MM.1S (cell line): ENCODE data around the gene PTPRG.

Experiments used
- DNase-seq: peaks from one replicate; pipeline ENCODE4 v3.0.0-alpha.2; 2015
- H2AFZ ChIP-seq: fragments of 300-600 bp; sonication (generic); 2 replicates; pipeline ENCODE4 v1.6.0; 2016; ENCODE audit warnings: antibody characterized with exemption, low read length
- H3F3A ChIP-seq: fragments of 300-600 bp; sonication (generic); 2 replicates; pipeline ENCODE4 v1.6.1; 2016; ENCODE audit warnings: mild to moderate bottlenecking, antibody characterized with exemption, low read length, moderate library complexity, mixed read lengths; ENCODE audit not compliant: insufficient read depth
- H3K27ac ChIP-seq: fragments of 300-600 bp; sonication (generic); 2 replicates; pipeline ENCODE4 v1.5.1; 2016; ENCODE audit warnings: mild to moderate bottlenecking, low read length
- H3K27me3 ChIP-seq: fragments of 300-600 bp; sonication (generic); replicated peaks from 2 replicates; pipeline ENCODE4 v1.6.0; 2016; ENCODE audit warnings: low read length; ENCODE audit not compliant: insufficient read depth
- H3K36me3 ChIP-seq: fragments of 300-600 bp; sonication (generic); replicated peaks from 2 replicates; pipeline ENCODE4 v1.6.1; 2016; ENCODE audit warnings: mild to moderate bottlenecking, low read length, mixed read lengths; ENCODE audit not compliant: insufficient read depth
- H3K4me1 ChIP-seq: fragments of 300-600 bp; sonication (generic); 2 replicates; pipeline ENCODE4 v1.6.1; 2016; ENCODE audit warnings: low read length, mixed read lengths
- H3K4me2 ChIP-seq: fragments of 300-600 bp; sonication (generic); 2 replicates; pipeline ENCODE4 v1.6.0; 2016; ENCODE audit warnings: low read depth, low read length
- H3K4me3 ChIP-seq: fragments of 300-600 bp; sonication (generic); 2 replicates; pipeline ENCODE4 v1.5.1; 2016; ENCODE audit warnings: low read length, mixed read lengths
- H3K79me2 ChIP-seq: fragments of 300-600 bp; sonication (generic); 2 replicates; pipeline ENCODE4 v1.6.1; 2016; ENCODE audit warnings: mixed run types, low read length, mixed read lengths
- H3K9ac ChIP-seq: fragments of 300-600 bp; sonication (generic); 2 replicates; pipeline ENCODE4 v1.6.1; 2016; ENCODE audit warnings: low read length, mixed read lengths
- H3K9me2 ChIP-seq: fragments of 300-600 bp; sonication (generic); replicated peaks from 2 replicates; pipeline ENCODE4 v1.6.1; 2016; ENCODE audit warnings: mild to moderate bottlenecking, low read length, mixed read lengths; ENCODE audit not compliant: insufficient read depth
- H3K9me3 ChIP-seq: fragments of 300-600 bp; sonication (generic); replicated peaks from 2 replicates; pipeline ENCODE4 v1.6.1; 2016; ENCODE audit warnings: mild to moderate bottlenecking, low read length, mixed read lengths; ENCODE audit not compliant: insufficient read depth
- H4K20me1 ChIP-seq: fragments of 300-600 bp; sonication (generic); 2 replicates; pipeline ENCODE4 v1.6.1; 2016; ENCODE audit warnings: mild to moderate bottlenecking, low read length, moderate library complexity, mixed read lengths; ENCODE audit not compliant: insufficient read depth
- EZH2 ChIP-seq: fragments of 300-600 bp; sonication (generic); optimal IDR thresholded peaks from 2 replicates; pipeline ENCODE3; 2017; ENCODE audit warnings: low read depth, mild to moderate bottlenecking, antibody characterized with exemption, low read length, mixed read lengths
- EZH2phosphoT487 ChIP-seq: fragments of 300-600 bp; sonication (generic); IDR thresholded peaks from 2 replicates; pipeline ENCODE4 v1.6.1; 2018; ENCODE audit warnings: antibody characterized with exemption, low read length
- TF ChIP-seq, protein P1 (sequence below): fragments of 300-600 bp; sonication (generic); IDR thresholded peaks from 2 replicates; pipeline ENCODE4 v1.5.1; 2016; ENCODE audit warnings: antibody characterized with exemption, low read length, mixed read lengths

Gene PTPRG

DNA sequence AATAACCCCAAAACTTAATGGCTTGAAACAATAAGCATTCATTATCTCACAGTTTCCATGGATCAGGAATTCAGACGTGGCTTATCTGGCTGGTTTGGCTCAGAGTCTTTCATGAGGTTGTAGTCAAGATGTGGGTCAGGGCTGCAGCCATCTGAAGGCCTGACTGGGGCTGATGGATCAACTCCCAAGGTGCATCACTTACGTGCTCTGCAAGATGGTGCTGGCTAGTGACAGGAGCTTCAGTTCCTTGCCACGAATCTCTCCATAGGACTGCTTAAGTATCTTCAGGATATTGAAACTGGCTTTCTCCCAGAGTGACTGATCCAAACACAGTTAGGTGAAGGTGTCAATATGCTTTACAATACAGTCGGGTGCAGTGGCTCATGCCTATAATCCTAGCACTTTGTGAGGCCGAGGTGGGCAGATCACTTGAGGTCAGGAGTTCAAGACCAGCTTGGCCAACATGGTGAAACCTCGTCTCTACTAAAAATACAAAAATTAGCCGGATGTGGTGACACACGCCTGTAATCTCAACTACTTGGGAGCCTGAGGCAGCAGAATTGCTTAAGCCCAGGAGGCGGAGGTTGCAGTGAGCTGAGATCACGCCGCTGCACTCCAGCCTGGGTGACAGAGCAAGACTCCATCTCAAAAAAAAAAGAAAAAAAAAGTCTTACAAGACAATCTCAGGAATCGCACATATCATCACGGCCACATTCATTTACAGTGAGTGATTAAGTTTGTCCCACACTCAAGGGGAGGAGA is 28.5 kb upstream of the PTPRG start:
- no peak for DNase-seq
- no peak overlapping the region for H3K4me3 ChIP-seq
- TF ChIP-seq, protein P1, sequence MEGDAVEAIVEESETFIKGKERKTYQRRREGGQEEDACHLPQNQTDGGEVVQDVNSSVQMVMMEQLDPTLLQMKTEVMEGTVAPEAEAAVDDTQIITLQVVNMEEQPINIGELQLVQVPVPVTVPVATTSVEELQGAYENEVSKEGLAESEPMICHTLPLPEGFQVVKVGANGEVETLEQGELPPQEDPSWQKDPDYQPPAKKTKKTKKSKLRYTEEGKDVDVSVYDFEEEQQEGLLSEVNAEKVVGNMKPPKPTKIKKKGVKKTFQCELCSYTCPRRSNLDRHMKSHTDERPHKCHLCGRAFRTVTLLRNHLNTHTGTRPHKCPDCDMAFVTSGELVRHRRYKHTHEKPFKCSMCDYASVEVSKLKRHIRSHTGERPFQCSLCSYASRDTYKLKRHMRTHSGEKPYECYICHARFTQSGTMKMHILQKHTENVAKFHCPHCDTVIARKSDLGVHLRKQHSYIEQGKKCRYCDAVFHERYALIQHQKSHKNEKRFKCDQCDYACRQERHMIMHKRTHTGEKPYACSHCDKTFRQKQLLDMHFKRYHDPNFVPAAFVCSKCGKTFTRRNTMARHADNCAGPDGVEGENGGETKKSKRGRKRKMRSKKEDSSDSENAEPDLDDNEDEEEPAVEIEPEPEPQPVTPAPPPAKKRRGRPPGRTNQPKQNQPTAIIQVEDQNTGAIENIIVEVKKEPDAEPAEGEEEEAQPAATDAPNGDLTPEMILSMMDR: no peak
- TF ChIP-seq EZH2: no peak
- no peak for TF ChIP-seq EZH2phosphoT487
- no peaks in the 10 kb centered on the region for H3K9me3 ChIP-seq
- no peak overlapping the region for H3K9ac ChIP-seq
- H2AFZ ChIP-seq: no peak overlapping the region
- H3K9me2 ChIP-seq: no peaks in the 10 kb centered on the region
- H3K79me2 ChIP-seq: no peaks in the 10 kb centered on the region
- no peaks in the 10 kb centered on the region for H3K4me1 ChIP-seq
- no peak overlapping the region for H3K27ac ChIP-seq
- H3K4me2 ChIP-seq: no peak overlapping the region
- H3K36me3 ChIP-seq: no peaks in the 10 kb centered on the region
- H3F3A ChIP-seq: no peaks in the 10 kb centered on the region
- H4K20me1 ChIP-seq: no peaks in the 10 kb centered on the region
- no peaks in the 10 kb centered on the region for H3K27me3 ChIP-seq

DNA sequence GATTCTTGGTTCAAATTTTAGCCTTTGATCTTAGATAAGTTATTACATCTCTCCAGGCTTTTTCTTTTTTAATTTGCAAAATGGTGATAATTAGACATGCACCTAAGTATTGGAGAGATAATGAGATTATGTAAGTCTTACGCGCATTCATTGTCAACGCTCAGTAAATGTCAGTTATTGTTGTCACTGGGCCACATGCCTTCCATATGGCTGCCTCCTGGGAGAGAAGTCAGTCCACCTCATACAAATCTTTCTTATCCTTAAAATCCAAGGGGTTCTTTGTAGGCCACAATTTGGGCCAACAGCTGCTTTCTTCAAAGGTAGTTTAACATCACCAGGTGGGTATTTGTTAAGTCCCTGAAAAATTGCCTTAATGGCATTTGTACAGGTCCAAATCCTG is 25.5 kb upstream of the PTPRG start:
- no peaks in the 10 kb centered on the region for H3K4me1 ChIP-seq
- DNase-seq: no peak
- no peaks in the 10 kb centered on the region for H3K36me3 ChIP-seq
- no peaks in the 10 kb centered on the region for H4K20me1 ChIP-seq
- H2AFZ ChIP-seq: no peak overlapping the region
- H3F3A ChIP-seq: no peaks in the 10 kb centered on the region
- no peak overlapping the region for H3K4me3 ChIP-seq
- H3K9me3 ChIP-seq: no peaks in the 10 kb centered on the region
- H3K27ac ChIP-seq: no peak overlapping the region
- no peak overlapping the region for H3K9ac ChIP-seq
- no peak overlapping the region for H3K4me2 ChIP-seq
- TF ChIP-seq EZH2phosphoT487: no peak
- TF ChIP-seq EZH2: no peak
- TF ChIP-seq, protein P1: no peak
- no peaks in the 10 kb centered on the region for H3K9me2 ChIP-seq
- no peaks in the 10 kb centered on the region for H3K79me2 ChIP-seq
- H3K27me3 ChIP-seq: no peaks in the 10 kb centered on the region

DNA sequence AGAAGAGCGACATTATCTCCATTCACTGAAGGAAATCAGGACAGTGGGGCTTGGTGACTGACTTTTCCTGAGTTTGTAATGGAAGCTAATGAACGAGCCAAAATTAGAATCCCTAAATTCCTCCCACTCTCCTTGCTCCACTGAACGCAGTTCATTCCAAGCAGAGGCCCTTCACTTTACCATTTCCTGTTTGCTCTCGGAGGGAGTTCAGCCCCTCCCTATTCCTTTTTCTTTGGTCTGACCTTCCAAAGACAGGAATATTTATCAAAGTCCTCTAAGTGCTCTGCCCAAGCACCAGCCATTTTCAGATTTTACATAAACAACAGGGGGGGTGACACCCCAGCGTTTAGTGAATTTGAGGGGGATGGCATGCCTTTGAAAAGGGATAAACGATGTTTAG is 24.0 kb upstream of the PTPRG start:
- Histone ChIP-seq H3K4me3 (no peak overlapping the region), H3K27ac (no peak overlapping the region)

More for the DNA sequence above, 24.0 kb upstream of the PTPRG start:
- Histone ChIP-seq H3K4me1 (no peaks in the 10 kb centered on the region), H3K79me2 (no peaks in the 10 kb centered on the region), H3K9me2 (no peaks in the 10 kb centered on the region), H2AFZ (no peak overlapping the region), H3F3A (no peaks in the 10 kb centered on the region), H3K4me2 (no peak overlapping the region), H3K9ac (no peak overlapping the region), H3K36me3 (no peaks in the 10 kb centered on the region), H4K20me1 (no peaks in the 10 kb centered on the region), H3K9me3 (no peaks in the 10 kb centered on the region), H3K27me3 (no peaks in the 10 kb centered on the region)
- TF ChIP-seq, protein P1: no peak
- no peak for TF ChIP-seq EZH2phosphoT487
- no peak for TF ChIP-seq EZH2
- no peak for DNase-seq
